H1 (cell line): ENCODE measurements around the gene RPS21.

Source experiments
- CBX5 ChIP-seq: fragments of 300-800, 300-1000 bp; sonication (generic); IDR thresholded peaks from 2 replicates; pipeline ENCODE4 v1.7.1; 2016; ENCODE audit warnings: antibody characterized with exemption, low read length, low read depth
- CEBPB ChIP-seq: IDR thresholded peaks from 2 replicates; pipeline ENCODE4 v1.6.1; 2012; ENCODE audit warnings: low read depth, low read length
- CTCF ChIP-seq, 3 experiments: IDR thresholded peaks; 1 replicate in 2 of 3; 2 replicates in 1 of 3; pipeline versions ENCODE4 v1.5.1 to v1.6.1; 2011; ENCODE audit warnings: low read length in 3 of 3, mild to moderate bottlenecking in 3 of 3, inconsistent platforms in 2 of 3, low read depth in 1 of 3, moderate library complexity in 1 of 3; ENCODE audit not compliant: insufficient read depth in 1 of 3; ENCODE audit errors: control extremely low read depth in 1 of 3
- SIN3A ChIP-seq, 2 experiments: IDR thresholded peaks in 1 of 2; conservative IDR thresholded peaks in 1 of 2; 2 replicates each; pipeline ENCODE4 v1.6.1; 2011 to 2012; ENCODE audit warnings: low read length in 2 of 2, improper control_type of control experiment in 1 of 2, low read depth in 1 of 2, mild to moderate bottlenecking in 1 of 2

GRCh38 chr20:62355516-62355877 is 31.4 kb upstream of the RPS21 start:
- TF ChIP-seq CTCF (IDR thresholded peaks at IDR 0.05; ENCODE audit: control extremely low read depth in 1 of 3, insufficient read depth in 1 of 3, low read depth in 1 of 3, low read length in 3 of 3) = no peak
- TF ChIP-seq CEBPB = no peak
- no peak for TF ChIP-seq SIN3A (conservative IDR thresholded peaks at IDR 0.05 in 1 of 2, IDR thresholded peaks at IDR 0.05 in 1 of 2; ENCODE audit: low read depth in 1 of 2, low read length in 2 of 2)
- no peak for TF ChIP-seq CBX5
